BJ (cell line): ENCODE results near the gene GNG3. TPM values are rescaled to one million over a fixed set of nuclear protein-coding genes. Genes with fewer than 3 reads are reported as not detected.
"Not testable (repeated sequence)": the region's sequence is repeated elsewhere in the genome, so short reads cannot be mapped to it uniquely, and the experiment has no call there.

Source experiments
- CTCF ChIA-PET: fragments of 350-600 bp; formaldehyde crosslinking; extraction: SDS; loops from one replicate; lab custom pipeline; 2021; ENCODE audit warnings: antibody characterized with exemption, inconsistent platforms; lab: Yijun Ruan, JAX
- POLR2A ChIA-PET: fragments of 300-600 bp; sonication (Branson Sonifier 250); formaldehyde crosslinking; extraction: SDS; loops from one replicate; lab custom pipeline; 2021; ENCODE audit warnings: antibody characterized with exemption; lab: Charles Lee
- DNase-seq: peaks from one replicate; pipeline ENCODE4 v3.0.0-alpha.2; 2011; ENCODE audit warnings: low read depth
- H3K27me3 ChIP-seq: 2 replicates; pipeline ENCODE4 v1.6.0; 2011; ENCODE audit warnings: low read length; ENCODE audit not compliant: control insufficient read depth, insufficient read depth
- H3K36me3 ChIP-seq: 2 replicates; pipeline ENCODE4 v1.5.1; 2011; ENCODE audit warnings: low read length; ENCODE audit not compliant: control insufficient read depth, insufficient read depth
- H3K4me3 ChIP-seq: 2 replicates; pipeline ENCODE4 v1.5.1; 2011; ENCODE audit warnings: low read depth, mild to moderate bottlenecking, control low read depth, low read length
- CTCF ChIP-seq: IDR thresholded peaks from 2 replicates; pipeline ENCODE4 v1.5.1; 2011; ENCODE audit warnings: low read depth, mild to moderate bottlenecking, control low read depth, inconsistent platforms, low read length, moderate library complexity; ENCODE audit not compliant: insufficient read depth
- polyA plus RNA-seq: library from polyadenylated mRNA; depleted of rRNA; stranded (reverse); fragments of >200 nt; gene quantifications from 2 replicates; pipeline ENCODE4 v1.2.3, GENCODE V29; 2011

The GNG3 gene
- polyA plus RNA-seq, 1 experiment: not detected

DNA sequence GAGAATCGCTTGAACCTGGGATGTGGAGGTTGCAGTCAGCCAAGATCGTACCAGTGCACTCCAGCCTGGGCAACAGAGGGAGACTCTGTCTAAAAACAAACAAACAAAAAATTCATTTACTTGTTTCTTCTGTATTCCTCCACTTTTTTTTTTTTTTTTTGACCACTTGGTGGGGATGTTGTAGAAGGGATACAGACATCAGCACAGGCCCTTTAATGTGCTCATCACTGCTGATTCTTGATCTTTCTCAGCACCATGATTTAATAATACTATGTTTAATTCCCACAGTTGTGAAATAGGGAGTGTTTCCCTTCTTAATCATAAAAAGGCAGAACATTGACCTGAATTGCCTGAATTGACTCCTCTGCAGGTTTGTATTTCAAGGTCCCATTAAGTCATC is 25.4 kb downstream of the GNG3 start:
- peak; percentile 16; the same call in 1 of the 2 replicates for TF ChIP-seq CTCF
- Histone ChIP-seq H3K27me3 (no peaks in the 10 kb centered on the region), H3K4me3 (no peak overlapping the region), H3K36me3 (peaks cover 7% of the 10 kb centered on the region)
- CTCF ChIA-PET: interaction anchor here (0.7 kb wide), 1 partner anchor 759 kb away, joined by 3 read pairs; no protein-coding TSS in a partner anchor
- POLR2A ChIA-PET: no interaction called here
- DNase-seq: no peak

GRCh38 chr11:62737196-62737595 is 29.7 kb downstream of the GNG3 start:
- CTCF ChIA-PET: no interaction called here
- peaks cover 9% of the 10 kb centered on the region for H3K36me3 ChIP-seq
- TF ChIP-seq CTCF: no peak
- DNase-seq: no peak
- POLR2A ChIA-PET: interaction anchor here (0.6 kb wide), 1 partner anchor 24 kb away, joined by 7 read pairs; the partner anchor contains the start of gene POLR2G
- no peaks in the 10 kb centered on the region for H3K27me3 ChIP-seq
- no peak overlapping the region for H3K4me3 ChIP-seq

- Histone ChIP-seq H3K4me3 (no peak overlapping the region), H3K36me3 (peaks cover 7% of the 10 kb centered on the region), H3K27me3 (no peaks in the 10 kb centered on the region)
- POLR2A ChIA-PET: no interaction called here
- CTCF ChIA-PET: interaction anchor here (2.7 kb wide), 1 partner anchor 39 kb away, joined by 9 read pairs; the partner anchor contains the start of gene TMEM179B
- no peak for TF ChIP-seq CTCF
- no peak for DNase-seq
Observed at GRCh38 chr11:62747475-62748160, 40.1 kb downstream of the GNG3 start.

DNA sequence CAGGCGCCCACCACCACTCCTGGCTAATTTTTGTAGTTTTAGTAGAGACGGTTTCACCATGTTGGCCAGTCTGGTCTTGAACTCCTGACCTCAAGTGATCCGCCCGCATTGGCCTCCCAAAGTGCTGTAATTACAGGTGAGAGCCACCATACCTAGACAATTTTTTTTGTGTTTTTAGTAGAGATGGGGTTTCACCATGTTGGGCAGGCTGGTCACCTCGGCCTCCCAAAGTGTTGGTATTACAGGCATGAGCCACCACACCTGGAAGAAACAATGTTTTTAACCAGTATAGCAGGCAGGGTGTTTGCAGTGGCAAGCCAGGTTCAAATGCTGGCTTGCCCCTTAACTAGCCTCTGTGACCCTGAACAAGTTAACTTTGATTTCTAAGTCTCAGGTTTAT is 42.5 kb downstream of the GNG3 start:
- DNase-seq, CTCF ChIA-PET, H3K4me3 ChIP-seq, H3K27me3 ChIP-seq: not testable (repeated sequence)
- POLR2A ChIA-PET: interaction anchor here (0.6 kb wide), 1 partner anchor 23 kb away, joined by 20 read pairs; no protein-coding TSS in a partner anchor
- peaks cover 11% of the 10 kb centered on the region for H3K36me3 ChIP-seq

GRCh38 chr11:62752177-62752785 is 44.8 kb downstream of the GNG3 start:
- no peak for DNase-seq
- ChIA-PET POLR2A (no interaction called here), CTCF (interaction anchor here (1.0 to 2.1 kb wide), 2 partner anchors 18 to 34 kb away, joined by 3 to 13 read pairs; partner anchors contain the start of gene TMEM179B)
- TF ChIP-seq CTCF: no peak
- Histone ChIP-seq H3K36me3 (peaks cover 11% of the 10 kb centered on the region), H3K4me3 (no peak overlapping the region), H3K27me3 (no peaks in the 10 kb centered on the region)
